SU-DHL-6 (cell line): Measurements from ENCODE around the gene MACC1.
"Not testable (repeated sequence)": the region's sequence is repeated elsewhere in the genome, so short reads cannot be mapped to it uniquely, and the experiment has no call there.

Experiments
- H2AFZ ChIP-seq: fragments of 200-600 bp; sonication (generic); 2 replicates; pipeline ENCODE4 v1.6.1; 2014; ENCODE audit warnings: low read depth, mild to moderate bottlenecking, moderate library complexity, mixed read lengths, antibody characterized with exemption, low read length; ENCODE audit not compliant: severe bottlenecking
- H3F3A ChIP-seq: fragments of 200-600 bp; shearing (Covaris generic); 2 replicates; pipeline ENCODE4 v1.6.0; 2016; ENCODE audit warnings: antibody characterized with exemption, mild to moderate bottlenecking; ENCODE audit not compliant: insufficient read depth
- H3K27ac ChIP-seq: fragments of 200-600 bp; sonication (generic); 2 replicates; pipeline ENCODE4 v1.5.1; 2016; ENCODE audit warnings: low read depth, mild to moderate bottlenecking, low read length, moderate library complexity, mixed read lengths
- H3K27me3 ChIP-seq: fragments of 200-600 bp; sonication (generic), shearing (Covaris generic); 2 replicates; pipeline ENCODE4 v1.6.0; 2014; ENCODE audit warnings: mild to moderate bottlenecking, low read length
- H3K36me3 ChIP-seq: fragments of 200-600 bp; sonication (generic); 2 replicates; pipeline ENCODE4 v1.6.1; 2014; ENCODE audit warnings: mild to moderate bottlenecking, low read length, mixed read lengths
- H3K4me2 ChIP-seq: fragments of 300-600, 200-600 bp; shearing (Covaris generic), sonication (generic); 2 replicates; pipeline ENCODE4 v1.6.0; 2014; ENCODE audit warnings: low read length, low read depth, mild to moderate bottlenecking; ENCODE audit not compliant: poor library complexity, severe bottlenecking
- H3K4me3 ChIP-seq: fragments of 200-600 bp; sonication (generic); 2 replicates; pipeline ENCODE4 v1.5.1; 2014; ENCODE audit warnings: antibody characterized with exemption, low read length, mild to moderate bottlenecking, mixed read lengths; ENCODE audit not compliant: insufficient read depth, poor library complexity, severe bottlenecking
- H3K79me2 ChIP-seq: fragments of 200-600 bp; sonication (generic); 2 replicates; pipeline ENCODE4 v1.6.1; 2014; ENCODE audit warnings: mild to moderate bottlenecking, low read length, moderate library complexity; ENCODE audit not compliant: insufficient read depth
- H3K9ac ChIP-seq: fragments of 200-600 bp; sonication (generic); 2 replicates; pipeline ENCODE4 v1.7.0; 2014; ENCODE audit warnings: mild to moderate bottlenecking, low read length
- H3K9me2 ChIP-seq: fragments of 200-600 bp; sonication (generic); replicated peaks from 2 replicates; pipeline ENCODE4 v1.6.1; 2014; ENCODE audit warnings: low read length; ENCODE audit not compliant: insufficient read depth
- H3K9me3 ChIP-seq: fragments of 200-600 bp; sonication (generic); 2 replicates; pipeline ENCODE4 v1.6.1; 2014; ENCODE audit warnings: low read length, mixed read lengths; ENCODE audit not compliant: insufficient read depth
- H4K20me1 ChIP-seq: fragments of 200-600 bp; sonication (generic); 2 replicates; pipeline ENCODE4 v1.6.1; 2014; ENCODE audit warnings: low read depth, mild to moderate bottlenecking, antibody characterized with exemption, low read length, moderate library complexity, mixed read lengths
- CTCF ChIP-seq: fragments of 200-600 bp; sonication (generic); IDR thresholded peaks from one replicate; pipeline ENCODE4 v1.5.1; 2017; ENCODE audit warnings: antibody characterized with exemption, mild to moderate bottlenecking, low read length, moderate library complexity; ENCODE audit not compliant: insufficient read depth, poor library complexity, severe bottlenecking
- EZH2phosphoT487 ChIP-seq: fragments of 200-600 bp; sonication (generic), shearing (Covaris generic); conservative IDR thresholded peaks from 2 replicates; pipeline ENCODE4 v1.6.1; 2018; ENCODE audit warnings: mild to moderate bottlenecking, antibody characterized with exemption, low read length, moderate library complexity, mixed read lengths

MACC1 gene

GRCh38 chr7:20128001-20128400, 89.2 kb downstream of the MACC1 start:
- no peaks in the 10 kb centered on the region for H4K20me1 ChIP-seq
- no peak overlapping the region for H3K27ac ChIP-seq
- no peaks in the 10 kb centered on the region for H3K79me2 ChIP-seq
- TF ChIP-seq EZH2phosphoT487 (no peak), CTCF (no peak)
- no peak overlapping the region for H3K4me3 ChIP-seq
- H3K36me3 ChIP-seq, result no peaks in the 10 kb centered on the region
- no peak overlapping the region for H3K4me2 ChIP-seq
- H3F3A ChIP-seq, result no peaks in the 10 kb centered on the region
- H3K9me3 ChIP-seq, result no peaks in the 10 kb centered on the region
- no peaks in the 10 kb centered on the region for H3K27me3 ChIP-seq
- H3K9ac ChIP-seq, result no peak overlapping the region
- no peaks in the 10 kb centered on the region for H3K9me2 ChIP-seq
- H2AFZ ChIP-seq, result no peak overlapping the region

GRCh38 chr7:20126060-20126459, 91.1 kb downstream of the MACC1 start:
- not testable (repeated sequence) for H3K9ac ChIP-seq, H2AFZ ChIP-seq, H3F3A ChIP-seq, H3K27me3 ChIP-seq, H3K36me3 ChIP-seq, H3K4me2 ChIP-seq, H3K79me2 ChIP-seq, H4K20me1 ChIP-seq, H3K4me3 ChIP-seq, H3K9me3 ChIP-seq, H3K9me2 ChIP-seq, H3K27ac ChIP-seq

GRCh38 chr7:20124087-20124486, 93.1 kb downstream of the MACC1 start:
- not testable (repeated sequence) for H3K79me2 ChIP-seq, H3K36me3 ChIP-seq, H3K4me2 ChIP-seq, H3K9me2 ChIP-seq, H2AFZ ChIP-seq, H4K20me1 ChIP-seq, H3F3A ChIP-seq, H3K9ac ChIP-seq, H3K9me3 ChIP-seq, H3K27ac ChIP-seq, H3K4me3 ChIP-seq, H3K27me3 ChIP-seq

GRCh38 chr7:20122653-20123316, 94.4 kb downstream of the MACC1 start:
- H3K9me2 ChIP-seq, H3K27me3 ChIP-seq, H4K20me1 ChIP-seq, H2AFZ ChIP-seq, H3K4me2 ChIP-seq, H3K9ac ChIP-seq, H3K36me3 ChIP-seq, H3K27ac ChIP-seq, H3K4me3 ChIP-seq, H3F3A ChIP-seq, H3K79me2 ChIP-seq, H3K9me3 ChIP-seq: not testable (repeated sequence)

GRCh38 chr7:20122073-20122472, 95.1 kb downstream of the MACC1 start:
- no peaks in the 10 kb centered on the region for H3K27me3 ChIP-seq
- no peak overlapping the region for H3K4me2 ChIP-seq
- H3K4me3 ChIP-seq, result no peak overlapping the region
- no peaks in the 10 kb centered on the region for H3K36me3 ChIP-seq
- H3K9ac ChIP-seq, result no peak overlapping the region
- H3K27ac ChIP-seq, result no peak overlapping the region
- H2AFZ ChIP-seq, result no peak overlapping the region
- H4K20me1 ChIP-seq, result no peaks in the 10 kb centered on the region
- H3F3A ChIP-seq, result no peaks in the 10 kb centered on the region
- no peaks in the 10 kb centered on the region for H3K9me2 ChIP-seq
- TF ChIP-seq CTCF, result no peak
- TF ChIP-seq EZH2phosphoT487, result no peak
- no peaks in the 10 kb centered on the region for H3K9me3 ChIP-seq
- no peaks in the 10 kb centered on the region for H3K79me2 ChIP-seq
